NCI-H1694 treated with DMSO at 0.1 percent for 48 hours (cell line): ENCODE measurements around the gene NUDT19.
"Not testable (repeated sequence)": the region's sequence is repeated elsewhere in the genome, so short reads cannot be mapped to it uniquely, and the experiment has no call there.

Experiments
- DNase-seq: peaks from one replicate; lab custom pipeline; 2025; lab: John Stamatoyannopoulos, UW

The NUDT19 gene

GRCh38 chr19:32675720-32676185 is 15.9 kb upstream of the NUDT19 start, which contains the start of gene RGS9BP:
Gene RGS9BP, plus strand, starts transcription at chr19:32675848. Its CDS starts 416 bp downstream, at chr19:32676264.
- DNase-seq = peak; percentile 50

- DNase-seq = no peak
Observed at GRCh38 chr19:32676186-32676894, 15.3 kb upstream of the NUDT19 start.

- no peak for DNase-seq
Observed at GRCh38 chr19:32676895-32677359, 14.7 kb upstream of the NUDT19 start.

- no peak for DNase-seq
Observed at GRCh38 chr19:32677657-32678056, 14.0 kb upstream of the NUDT19 start.

GRCh38 chr19:32680986-32681385 is 10.6 kb upstream of the NUDT19 start:
- DNase-seq = no peak

GRCh38 chr19:32682317-32682716 is 9.3 kb upstream of the NUDT19 start:
- DNase-seq = no peak

GRCh38 chr19:32686847-32687475 is 4.7 kb upstream of the NUDT19 start:
- no peak for DNase-seq

GRCh38 chr19:32687681-32688080 is 3.9 kb upstream of the NUDT19 start:
- DNase-seq = no peak

GRCh38 chr19:32688311-32688710 is 3.3 kb upstream of the NUDT19 start:
- no peak for DNase-seq

GRCh38 chr19:32691952-32692726 is 518 bp downstream of the NUDT19 start:
- no peak for DNase-seq

- no peak for DNase-seq
Observed at GRCh38 chr19:32692727-32693061, 1.1 kb downstream of the NUDT19 start.

- DNase-seq = not testable (repeated sequence)
Observed at GRCh38 chr19:32693151-32694108, 1.8 kb downstream of the NUDT19 start.

- not testable (repeated sequence) for DNase-seq
Observed at GRCh38 chr19:32694316-32694715, 2.7 kb downstream of the NUDT19 start.

- not testable (repeated sequence) for DNase-seq
Observed at GRCh38 chr19:32694851-32695250, 3.2 kb downstream of the NUDT19 start.

- DNase-seq = not testable (repeated sequence)
Observed at GRCh38 chr19:32695506-32695905, 3.9 kb downstream of the NUDT19 start.

- DNase-seq = not testable (repeated sequence)
Observed at GRCh38 chr19:32696771-32697170, 5.2 kb downstream of the NUDT19 start.

GRCh38 chr19:32700129-32700528 is 8.5 kb downstream of the NUDT19 start:
- not testable (repeated sequence) for DNase-seq

GRCh38 chr19:32702010-32702409 is 10.4 kb downstream of the NUDT19 start:
- DNase-seq = no peak

- DNase-seq = not testable (repeated sequence)
Observed at GRCh38 chr19:32704006-32704405, 12.4 kb downstream of the NUDT19 start.

- DNase-seq = no peak
Observed at GRCh38 chr19:32708457-32708856, 16.8 kb downstream of the NUDT19 start.

GRCh38 chr19:32709032-32709431 is 17.4 kb downstream of the NUDT19 start:
- no peak for DNase-seq
